ENCODE results near the gene MBP. TPM values are rescaled to one million over a fixed set of nuclear protein-coding genes. Genes with fewer than 3 reads are reported as not detected.

MBP gene
- total RNA-seq, 4 donors from 2014 or later: 28.6 to 55.0 (median 50.4) TPM

- in situ Hi-C loops (cut with MboI; ENCODE audit: low sequenced_read_pairs in 4 of 4): no loop called here
- no peaks in the 10 kb centered on the region for H3K27me3 ChIP-seq
- DNase-seq: no peak
- H3K27ac ChIP-seq: no peak overlapping the region
- peaks cover 0 to 6% of the 10 kb centered on the region in 2 donors for H3K36me3 ChIP-seq
- no peaks in the 10 kb centered on the region for H3K4me1 ChIP-seq
- TF ChIP-seq CTCF (IDR thresholded peaks at IDR 0.05 in 4 of 5, conservative IDR thresholded peaks at IDR 0.05 in 1 of 5) (no peak), POLR2A (IDR thresholded peaks at IDR 0.05) (no peak)
- no peak overlapping the region for H3K4me3 ChIP-seq
- no peak for ATAC-seq
- intact Hi-C loops (cut with DNase I; ENCODE audit: low total_unique reads): no loop called here
- no peaks in the 10 kb centered on the region for H3K9me3 ChIP-seq
These were observed 178.9 kb downstream of the MBP start for GRCh38 chr18:76953583-76954233.

GRCh38 chr18:76953156-76953555 lies 179.4 kb downstream of the MBP start:
- H3K4me1 ChIP-seq: no peaks in the 10 kb centered on the region
- no peak overlapping the region for H3K27ac ChIP-seq
- no peaks in the 10 kb centered on the region for H3K9me3 ChIP-seq
- DNase-seq: no peak
- intact Hi-C loops (cut with DNase I; ENCODE audit: low total_unique reads) (no loop called here), in situ Hi-C loops (cut with MboI; ENCODE audit: low sequenced_read_pairs in 4 of 4) (no loop called here)
- H3K4me3 ChIP-seq: no peak overlapping the region
- peaks cover 0 to 6% of the 10 kb centered on the region in 2 donors for H3K36me3 ChIP-seq
- ATAC-seq: no peak
- TF ChIP-seq CTCF (IDR thresholded peaks at IDR 0.05 in 4 of 5, conservative IDR thresholded peaks at IDR 0.05 in 1 of 5) (no peak), POLR2A (IDR thresholded peaks at IDR 0.05) (no peak)
- no peaks in the 10 kb centered on the region for H3K27me3 ChIP-seq

GRCh38 chr18:76952747-76953146 lies 179.8 kb downstream of the MBP start:
- DNase-seq: no peak
- intact Hi-C loops (cut with DNase I; ENCODE audit: low total_unique reads): no loop called here
- no peak for ATAC-seq
- in situ Hi-C loops (cut with MboI; ENCODE audit: low sequenced_read_pairs in 4 of 4): no loop called here
- no peaks in the 10 kb centered on the region for H3K27me3 ChIP-seq
- no peak for TF ChIP-seq CTCF (IDR thresholded peaks at IDR 0.05 in 4 of 5, conservative IDR thresholded peaks at IDR 0.05 in 1 of 5)
- no peak for TF ChIP-seq POLR2A (IDR thresholded peaks at IDR 0.05)
- no peaks in the 10 kb centered on the region for H3K9me3 ChIP-seq
- H3K4me1 ChIP-seq: no peaks in the 10 kb centered on the region
- H3K36me3 ChIP-seq: peaks cover 0 to 9% of the 10 kb centered on the region in 2 donors
- H3K27ac ChIP-seq: no peak overlapping the region
- H3K4me3 ChIP-seq: no peak overlapping the region

- Histone ChIP-seq H3K4me3 (no peak overlapping the region), H3K36me3 (peaks cover 0 to 16% of the 10 kb centered on the region in 2 donors), H3K27ac (no peak overlapping the region), H3K9me3 (no peaks in the 10 kb centered on the region), H3K4me1 (no peaks in the 10 kb centered on the region), H3K27me3 (no peaks in the 10 kb centered on the region)
- no peak for ATAC-seq
- DNase-seq: no peak
- TF ChIP-seq POLR2A (IDR thresholded peaks at IDR 0.05) (no peak), CTCF (IDR thresholded peaks at IDR 0.05 in 4 of 5, conservative IDR thresholded peaks at IDR 0.05 in 1 of 5) (no peak)
- in situ Hi-C loops (cut with MboI; ENCODE audit: low sequenced_read_pairs in 4 of 4) (no loop called here), intact Hi-C loops (cut with DNase I; ENCODE audit: low total_unique reads) (no loop called here)
These were observed 180.9 kb downstream of the MBP start for GRCh38 chr18:76951456-76952247.

All from gastrocnemius medialis (tissue), 4 donors.